HL-60/S4 treated with retinoic acid at 250 ng/mL for 4 days and 3 days (cell line): Measurements from ENCODE around the gene MIB2.
"Not testable (repeated sequence)": the region's sequence is repeated elsewhere in the genome, so short reads cannot be mapped to it uniquely, and the experiment has no call there.

Experiments used
- in situ Hi-C: fragments of 300-500 bp; cut with MboI; formaldehyde crosslinking; loops from 2 replicates; pipeline ENCODE4 v1.7.0; 2022; ENCODE audit warnings: low sequenced_read_pairs

Gene MIB2

DNA sequence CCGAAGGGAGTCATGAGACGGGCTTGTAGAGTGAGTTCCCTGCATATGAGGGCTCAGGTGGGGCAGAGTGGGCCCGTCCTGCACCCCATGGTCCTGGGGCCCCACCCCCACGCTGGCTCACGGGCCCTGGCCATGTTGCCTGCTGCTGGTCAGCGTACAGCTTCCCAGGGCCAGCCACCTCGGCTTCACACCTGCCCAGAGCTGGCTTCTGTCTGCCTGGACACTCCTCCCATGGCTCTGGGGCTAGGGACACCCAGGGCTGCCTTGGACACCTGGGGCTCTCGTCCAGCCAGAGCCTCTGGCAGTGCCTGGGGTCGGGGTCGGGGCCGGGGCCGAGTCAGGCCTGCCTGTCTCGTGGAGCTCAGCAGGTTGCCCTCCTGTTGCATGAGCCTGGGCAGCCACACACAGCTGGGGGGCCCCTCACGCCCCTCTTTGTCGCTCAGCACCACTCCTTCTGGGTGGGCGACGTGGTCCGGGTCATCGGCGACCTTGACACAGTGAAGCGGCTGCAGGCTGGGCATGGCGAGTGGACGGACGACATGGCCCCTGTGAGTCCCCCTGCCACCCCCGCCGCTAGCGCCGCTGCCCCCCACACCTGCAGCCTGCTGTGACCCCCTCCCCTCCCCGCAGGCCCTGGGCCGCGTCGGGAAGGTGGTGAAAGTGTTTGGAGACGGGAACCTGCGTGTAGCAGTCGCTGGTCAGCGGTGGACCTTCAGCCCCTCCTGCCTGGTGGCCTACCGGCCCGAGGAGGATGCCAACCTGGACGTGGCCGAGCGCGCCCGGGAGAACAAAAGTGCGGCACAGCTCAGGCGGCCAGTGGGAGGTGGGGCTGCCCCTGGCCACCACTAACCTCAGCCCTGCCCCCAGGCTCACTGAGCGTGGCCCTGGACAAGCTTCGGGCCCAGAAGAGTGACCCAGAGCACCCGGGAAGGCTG is 11.2 kb downstream of the MIB2 start:
- in situ Hi-C loops, result no loop called here

DNA sequence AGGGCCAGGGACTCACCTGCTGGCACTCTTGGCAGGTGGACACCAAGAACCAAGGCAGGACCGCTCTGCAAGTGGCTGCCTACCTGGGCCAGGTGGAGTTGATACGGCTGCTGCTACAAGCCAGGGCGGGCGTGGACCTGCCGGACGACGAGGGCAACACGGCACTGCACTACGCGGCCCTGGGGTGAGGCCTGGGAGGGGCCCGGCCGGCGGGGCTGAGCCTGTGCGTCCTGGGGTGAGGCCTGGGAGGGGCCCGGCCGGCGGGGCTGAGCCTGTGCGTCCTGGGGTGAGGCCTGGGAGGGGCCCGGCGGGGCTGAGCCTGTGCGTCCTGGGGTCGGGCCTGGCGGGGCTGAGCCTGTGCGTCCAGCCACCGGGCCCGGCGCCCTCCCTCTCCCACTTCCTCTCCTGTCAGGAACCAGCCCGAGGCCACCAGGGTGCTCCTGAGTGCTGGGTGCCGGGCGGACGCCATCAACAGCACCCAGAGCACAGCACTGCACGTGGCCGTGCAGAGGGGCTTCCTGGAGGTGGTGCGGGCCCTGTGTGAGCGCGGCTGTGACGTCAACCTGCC is 12.0 kb downstream of the MIB2 start:
- in situ Hi-C loops, result no loop called here

DNA sequence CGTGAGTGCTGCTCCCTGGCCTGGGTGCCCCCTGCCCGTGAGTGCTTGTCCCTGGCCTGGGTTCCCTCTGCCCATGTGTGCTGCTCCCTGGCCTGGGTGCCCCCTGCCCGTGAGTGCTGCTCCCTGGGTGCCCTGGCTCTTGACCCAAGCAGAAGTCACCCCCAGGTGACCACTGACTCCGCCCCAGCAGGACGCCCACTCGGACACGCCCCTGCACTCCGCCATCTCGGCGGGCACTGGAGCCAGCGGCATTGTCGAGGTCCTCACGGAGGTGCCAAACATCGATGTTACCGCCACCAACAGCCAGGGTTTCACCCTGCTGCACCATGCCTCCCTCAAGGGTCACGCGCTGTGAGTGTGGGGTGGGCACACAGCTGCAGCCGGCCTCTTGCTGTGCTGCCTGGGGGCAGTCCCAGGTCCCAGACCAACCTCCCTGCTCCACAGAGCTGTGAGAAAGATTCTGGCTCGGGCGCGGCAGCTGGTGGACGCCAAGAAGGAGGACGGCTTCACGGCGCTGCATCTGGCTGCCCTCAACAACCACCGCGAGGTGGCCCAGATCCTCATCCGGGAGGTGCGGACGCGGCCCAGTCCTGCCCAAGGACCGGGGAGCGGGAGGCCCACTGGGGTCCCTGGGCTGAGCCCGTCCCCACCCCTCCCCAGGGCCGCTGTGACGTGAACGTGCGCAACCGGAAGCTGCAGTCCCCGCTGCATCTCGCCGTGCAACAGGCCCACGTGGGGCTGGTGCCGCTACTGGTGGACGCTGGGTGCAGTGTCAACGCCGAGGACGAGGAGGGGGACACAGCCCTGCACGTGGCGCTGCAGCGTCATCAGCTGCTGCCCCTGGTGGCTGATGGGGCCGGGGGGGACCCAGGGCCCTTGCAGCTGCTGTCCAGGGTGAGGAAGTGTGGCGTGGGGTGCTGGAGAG is 12.8 kb downstream of the MIB2 start:
- in situ Hi-C loops, result no loop called here

- in situ Hi-C loops, result no loop called here
These were observed 13.6 kb downstream of the MIB2 start for GRCh38 chr1:1628754-1629429.

GRCh38 chr1:1629430-1630190 is 14.3 kb downstream of the MIB2 start:
- in situ Hi-C loops, result no loop called here

DNA sequence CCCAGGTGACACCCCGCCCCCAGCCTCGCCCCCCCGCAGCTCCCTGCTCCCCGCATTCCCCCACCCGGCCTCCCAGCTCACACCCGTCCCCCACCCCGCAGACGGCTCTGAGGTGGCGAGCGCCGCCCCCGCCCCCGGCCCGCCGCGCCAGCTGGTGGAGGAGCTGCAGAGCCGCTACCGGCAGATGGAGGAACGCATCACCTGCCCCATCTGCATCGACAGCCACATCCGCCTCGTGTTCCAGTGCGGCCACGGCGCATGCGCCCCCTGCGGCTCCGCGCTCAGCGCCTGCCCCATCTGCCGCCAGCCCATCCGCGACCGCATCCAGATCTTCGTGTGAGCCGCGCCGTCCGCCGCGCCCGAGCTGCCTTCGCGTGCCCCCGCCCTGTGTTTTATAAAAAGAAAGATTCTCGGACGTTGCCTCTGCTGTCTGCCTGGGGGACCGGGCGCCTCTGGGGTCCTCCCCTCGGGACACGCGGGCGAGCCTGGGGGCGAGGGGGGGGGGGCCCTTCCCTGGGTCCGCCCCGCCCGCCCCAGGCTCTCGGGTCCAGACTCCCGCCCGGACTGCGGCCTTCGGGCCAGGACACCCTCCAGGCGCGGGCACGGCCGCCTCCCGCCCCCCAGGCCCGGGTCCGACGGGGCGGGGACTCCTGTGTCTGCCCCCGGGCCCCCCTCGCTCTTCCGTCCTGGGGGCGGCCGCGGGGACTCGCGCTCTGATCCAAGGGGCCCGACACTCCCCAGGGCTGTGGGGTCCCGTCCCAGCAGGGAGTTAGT is 15.1 kb downstream of the MIB2 start:
- in situ Hi-C loops, result no loop called here

DNA sequence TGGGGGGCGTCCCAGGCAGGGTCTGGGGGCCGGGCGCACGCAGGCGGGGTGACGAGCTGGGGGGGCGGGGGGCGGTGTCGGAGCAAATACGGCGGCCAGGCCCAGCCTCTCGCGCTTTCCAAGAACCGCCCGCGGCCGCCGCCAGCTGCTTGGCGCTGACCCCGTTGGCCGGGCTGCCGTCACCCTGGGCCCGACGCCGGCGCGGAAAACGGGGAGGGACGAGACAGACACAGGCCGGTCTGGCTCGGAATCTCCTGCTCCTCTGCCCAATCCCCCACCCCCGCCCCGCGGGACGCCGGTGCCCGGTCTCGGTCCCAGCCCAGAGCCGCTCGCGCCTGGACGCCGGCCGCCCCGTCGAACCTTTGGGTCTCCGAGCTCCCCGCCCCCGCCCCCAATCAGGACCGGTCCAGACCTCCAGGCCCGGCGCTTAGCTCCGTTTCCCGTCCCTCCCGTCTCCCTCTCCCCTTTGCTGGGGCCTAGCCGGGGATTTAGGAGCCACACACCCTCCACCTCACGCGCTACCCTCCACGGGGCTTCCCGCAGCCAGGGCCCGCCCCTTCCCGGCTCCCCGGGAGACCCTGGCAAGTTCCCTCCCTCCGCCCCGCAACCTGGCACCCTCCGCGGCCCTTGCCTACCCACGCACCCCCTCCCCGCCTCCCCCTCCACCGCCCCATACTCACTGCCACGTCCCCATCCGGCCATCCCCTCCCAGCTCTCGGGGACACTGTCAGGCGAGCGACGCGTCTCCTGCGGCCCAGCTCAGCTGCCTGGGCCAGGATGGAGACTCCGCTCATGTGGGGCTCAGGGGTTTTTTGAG is 15.9 kb downstream of the MIB2 start:
- in situ Hi-C loops, result no loop called here

GRCh38 chr1:1631782-1632420 is 16.6 kb downstream of the MIB2 start, which contains the start of gene MMP23B:
TSS of gene MMP23B (plus strand) at chr1:1632173. CDS start at chr1:1632219, 46 bp downstream.
- in situ Hi-C loops, result no loop called here

DNA sequence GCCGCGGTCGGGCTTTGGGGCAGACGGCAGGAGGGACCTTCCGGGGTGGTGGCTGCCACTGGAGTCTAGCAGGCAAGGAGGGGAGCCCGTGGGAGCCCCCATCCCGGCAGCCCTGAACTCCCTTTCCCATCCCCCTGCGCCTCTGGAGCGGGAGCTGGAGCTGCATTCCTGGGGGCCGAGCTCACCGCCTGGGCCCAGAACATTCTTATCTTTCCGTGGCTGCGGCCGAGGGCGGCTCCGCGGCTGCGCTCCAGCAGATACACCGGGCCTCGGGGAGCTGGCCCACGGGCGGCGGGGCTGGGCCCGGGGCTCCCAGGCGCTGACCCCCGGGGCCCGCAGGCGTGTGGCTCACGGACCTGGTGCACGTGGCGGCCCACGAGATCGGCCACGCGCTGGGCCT is 18.1 kb downstream of the MIB2 start:
- in situ Hi-C loops, result not testable (repeated sequence)

- in situ Hi-C loops, result not testable (repeated sequence)
These were observed 19.3 kb downstream of the MIB2 start for GRCh38 chr1:1634613-1635012.

DNA sequence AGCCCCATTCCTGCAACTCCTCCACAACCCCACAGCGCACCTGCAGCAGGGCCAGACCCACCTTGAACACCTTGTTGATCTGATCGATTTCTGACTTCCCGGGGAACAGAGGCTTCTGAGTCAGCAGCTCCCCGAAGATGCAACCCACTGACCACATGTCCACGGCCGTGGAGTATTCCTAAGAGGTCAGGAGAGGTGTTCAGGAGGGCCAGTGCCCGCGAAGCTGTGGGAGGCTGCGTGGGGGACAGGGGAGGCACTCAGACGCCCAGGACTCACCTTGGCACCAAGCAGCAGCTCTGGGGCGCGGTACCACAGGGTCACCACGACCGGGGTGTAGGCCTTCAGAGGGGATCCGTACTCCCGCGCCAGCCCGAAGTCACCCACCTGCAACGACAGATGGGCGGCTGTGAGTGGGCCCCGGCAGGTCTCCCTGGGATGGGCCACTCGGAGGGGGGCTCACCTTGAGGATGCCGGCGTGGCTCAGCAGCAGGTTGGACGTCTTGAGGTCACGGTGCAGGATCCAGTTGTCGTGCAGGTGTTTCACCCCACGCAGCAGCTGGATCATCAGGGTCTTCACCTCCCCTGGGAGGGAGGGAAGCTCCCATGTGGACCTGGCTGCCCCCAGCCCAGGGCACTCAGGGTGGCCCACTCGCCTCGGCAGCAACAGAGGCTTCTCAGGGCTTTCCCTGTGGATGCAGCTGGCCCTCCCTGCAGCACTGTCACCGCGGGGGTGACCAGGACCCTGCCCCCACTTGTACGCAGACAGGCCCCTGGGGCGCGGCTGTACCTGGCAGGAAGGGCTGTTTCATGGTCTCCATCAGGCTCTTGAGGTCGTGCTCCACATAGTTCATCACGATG is 21.6 kb downstream of the MIB2 start:
- in situ Hi-C loops, result not testable (repeated sequence)

- in situ Hi-C loops, result not testable (repeated sequence)
These were observed 22.2 kb downstream of the MIB2 start for GRCh38 chr1:1637479-1637875.

- in situ Hi-C loops, result not testable (repeated sequence)
These were observed 23.2 kb downstream of the MIB2 start for GRCh38 chr1:1638528-1638927.

DNA sequence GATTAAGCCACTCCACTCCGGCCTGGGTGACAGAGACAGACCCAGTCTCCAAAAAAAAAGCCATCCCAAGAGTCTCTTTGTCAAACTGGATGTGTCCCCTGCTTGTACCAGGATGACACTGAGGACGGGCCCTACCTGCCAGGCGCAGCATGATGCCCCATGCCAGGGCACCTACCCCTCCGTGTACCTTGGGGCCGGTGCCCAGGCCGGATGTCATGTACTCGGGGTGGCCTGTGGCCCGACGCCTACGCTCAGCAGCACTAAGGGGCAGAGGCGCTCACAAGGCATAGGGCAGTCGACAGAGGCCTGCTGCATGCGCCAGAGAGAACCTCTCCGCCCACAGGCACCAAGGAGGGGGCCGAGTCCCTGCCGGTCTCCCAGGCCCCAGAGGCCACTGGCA is 24.1 kb downstream of the MIB2 start:
- in situ Hi-C loops, result not testable (repeated sequence)

DNA sequence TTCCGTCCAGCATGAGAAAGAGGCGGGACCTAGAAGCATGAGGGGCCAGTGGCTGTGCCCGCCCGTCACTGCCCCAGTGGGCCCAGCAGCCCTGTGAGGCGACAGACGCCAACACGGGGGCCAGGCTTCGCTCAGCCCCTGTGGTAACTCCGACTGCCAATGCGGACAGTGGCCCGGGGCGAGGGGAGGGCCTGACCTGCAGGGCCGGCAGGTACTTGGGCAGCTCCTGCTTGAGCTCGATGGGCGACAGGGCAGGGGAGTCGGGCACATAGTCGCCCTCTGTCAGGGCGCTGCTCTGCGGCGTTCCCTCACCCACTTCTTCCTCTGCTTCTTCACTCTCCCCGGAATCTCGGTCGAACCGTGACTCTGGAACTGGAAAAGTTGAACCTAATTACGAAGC is 24.8 kb downstream of the MIB2 start:
- in situ Hi-C loops, result not testable (repeated sequence)

DNA sequence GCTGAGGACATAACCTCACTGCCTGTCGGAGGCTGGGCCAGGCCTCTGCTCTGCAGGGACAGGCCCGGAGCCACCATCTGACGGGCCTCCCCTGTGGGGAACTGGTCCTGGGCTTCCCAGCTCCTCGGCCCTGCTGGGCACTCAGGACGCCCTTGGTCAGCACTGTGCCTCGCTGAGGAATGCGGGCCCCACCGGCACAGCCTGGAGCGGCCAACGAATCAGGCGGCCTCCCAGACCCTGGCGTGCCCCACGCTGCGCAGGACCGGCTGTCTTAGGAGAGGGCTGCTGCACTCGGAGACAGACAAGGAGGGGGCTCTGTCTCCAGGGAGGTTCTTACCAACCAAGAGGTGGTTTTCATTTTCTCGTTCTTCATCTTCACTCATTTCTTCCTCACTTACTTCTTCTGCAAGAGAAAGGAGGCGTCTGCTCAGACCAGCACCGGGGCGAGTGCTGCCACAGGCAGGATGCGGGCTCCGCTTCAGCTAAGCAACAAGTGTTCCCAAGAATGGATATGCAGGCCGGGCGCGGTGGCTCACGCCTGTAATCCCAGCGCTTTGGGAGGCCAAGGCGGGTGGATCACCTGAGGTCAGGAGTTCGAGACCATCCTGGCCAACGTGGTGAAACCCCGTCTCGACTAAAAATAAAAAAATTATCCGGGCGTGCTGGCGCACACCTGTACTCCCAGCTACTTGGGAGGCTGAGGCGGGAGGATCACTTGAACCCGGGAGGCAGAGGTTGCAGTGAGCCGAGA is 25.6 kb downstream of the MIB2 start:
- in situ Hi-C loops, result not testable (repeated sequence)
